CD4-positive, alpha-beta T cell treated with Interleukin-2 at 100 ng/mL for 4 hours (primary cell): ENCODE measurements around the gene CFAP20DC.
A peak's percentile ranks its signal among the peaks of the same experiment; 100 is the strongest.
"Not testable (repeated sequence)": the region's sequence is repeated elsewhere in the genome, so short reads cannot be mapped to it uniquely, and the experiment has no call there.

Source experiments
- DNase-seq: peaks from one replicate; pipeline ENCODE4 v3.0.0-alpha.2; 2020; ENCODE audit warnings: low spot score

CFAP20DC gene

DNA sequence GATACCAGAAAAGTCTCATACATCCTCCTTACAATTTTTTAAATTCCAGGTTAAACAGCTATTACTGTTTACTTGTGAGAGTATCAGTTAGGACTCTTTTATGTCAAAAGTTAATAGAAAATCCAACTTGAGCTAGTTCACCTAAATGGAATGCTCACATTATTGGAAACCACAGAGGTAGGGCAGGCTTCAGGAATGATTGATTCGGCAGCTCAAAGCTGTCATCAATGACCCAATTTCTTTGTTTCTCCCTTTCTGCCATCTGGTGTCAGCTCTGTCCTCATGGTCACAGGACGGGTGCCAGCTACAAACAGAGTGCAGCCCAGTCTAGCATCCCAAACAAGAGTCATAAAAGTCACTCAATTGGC is 32.2 kb downstream of the CFAP20DC start:
- DNase-seq = no peak

- no peak for DNase-seq
Observed at GRCh38 chr3:59016930-59017616, 32.8 kb downstream of the CFAP20DC start.

DNA sequence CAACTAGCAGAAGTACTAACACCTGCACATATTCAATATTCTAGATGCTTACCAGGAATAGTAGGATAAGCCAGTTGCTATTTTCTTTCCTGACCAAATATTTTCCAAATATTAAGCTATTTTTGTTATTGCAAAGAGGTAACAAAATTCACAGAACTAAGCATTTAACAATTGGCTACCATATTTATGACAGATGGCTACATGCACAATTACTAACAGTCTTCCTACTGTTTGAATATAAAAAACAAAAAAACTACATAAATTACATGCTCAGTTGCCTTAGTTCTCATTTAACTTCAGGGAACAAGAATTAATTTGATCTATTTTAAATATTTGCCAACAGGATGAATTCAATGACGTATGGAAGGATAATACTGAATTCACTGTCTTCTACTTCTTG is 36.2 kb downstream of the CFAP20DC start:
- DNase-seq = no peak

DNA sequence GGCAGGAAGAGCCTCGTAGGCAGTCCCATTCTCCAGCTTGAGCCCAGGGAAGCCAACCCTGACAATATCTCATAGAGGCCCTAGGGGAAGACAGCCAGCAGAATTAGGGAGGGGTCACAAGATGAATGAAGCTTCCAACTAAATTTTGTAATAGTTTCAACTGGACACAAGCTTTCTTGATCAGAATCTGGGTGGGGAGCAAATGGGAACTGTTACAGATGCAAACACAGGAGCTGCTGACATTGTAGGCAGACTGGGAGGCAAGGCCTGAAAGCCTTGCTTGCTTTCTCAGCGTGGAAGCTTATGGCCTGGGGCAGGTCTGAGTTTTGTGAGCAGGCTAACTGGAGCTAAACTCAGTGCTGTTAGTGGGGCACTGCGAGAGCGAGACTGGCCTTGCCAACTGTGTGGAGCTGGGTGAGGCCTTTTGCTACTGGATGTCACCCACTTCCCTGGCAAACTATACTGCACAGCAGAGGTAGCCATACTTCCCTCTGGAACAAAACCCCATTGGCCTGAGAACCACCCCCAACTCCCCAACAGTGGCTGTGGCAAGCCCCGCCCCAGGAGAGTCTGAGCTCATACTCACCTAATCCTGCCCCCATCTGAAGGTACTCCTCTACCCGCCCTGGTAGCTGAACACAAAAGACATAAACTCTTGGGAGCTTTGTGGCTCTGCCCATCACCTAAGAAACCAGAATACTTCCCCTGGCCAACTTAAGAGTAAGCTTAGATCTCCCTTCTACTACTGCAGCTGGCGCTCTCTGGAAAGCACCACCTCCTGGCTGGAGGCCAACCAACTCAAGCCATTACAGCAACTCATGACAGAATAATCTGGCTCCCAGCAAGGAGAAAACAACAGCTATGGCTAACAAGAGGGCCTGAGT is 42.9 kb downstream of the CFAP20DC start:
- no peak for DNase-seq

DNA sequence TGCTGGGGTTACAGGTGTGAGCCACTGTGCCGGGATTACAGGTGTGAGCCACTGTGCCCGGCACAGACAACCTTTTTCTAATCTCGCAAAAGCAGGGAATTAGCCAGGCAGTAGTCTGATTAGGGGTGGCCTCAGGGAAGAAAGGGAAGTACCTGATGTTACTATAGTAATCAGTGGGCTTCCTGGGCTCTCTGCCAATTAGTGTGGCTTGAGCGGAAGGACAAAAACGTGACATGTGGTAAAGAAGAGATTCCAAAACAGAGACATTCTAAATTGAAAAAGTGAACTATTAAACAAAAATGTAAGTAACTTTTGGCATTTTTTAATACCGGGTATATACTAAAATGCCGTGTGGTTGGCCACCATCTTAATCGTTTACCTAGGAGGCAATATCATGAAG is 48.1 kb downstream of the CFAP20DC start:
- DNase-seq = no peak

DNA sequence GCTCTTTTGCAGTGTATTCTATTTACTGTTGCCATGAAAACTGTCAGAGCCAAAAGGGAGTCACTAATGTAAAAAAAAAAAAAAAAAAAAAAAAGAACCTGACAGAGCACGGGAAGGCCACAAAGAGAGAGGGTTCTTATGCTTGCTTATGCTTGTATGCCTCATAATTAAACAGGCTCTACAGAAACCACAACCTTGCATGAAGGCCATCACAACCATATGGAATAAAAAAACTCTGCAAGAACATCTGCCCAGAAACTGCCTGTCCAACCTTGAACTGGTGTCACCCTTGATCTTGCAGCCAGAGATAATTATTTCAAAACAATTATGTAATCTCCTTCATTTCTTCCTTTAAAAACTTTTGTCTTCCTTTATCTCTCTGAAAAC is 50.1 kb downstream of the CFAP20DC start:
- DNase-seq = no peak

DNA sequence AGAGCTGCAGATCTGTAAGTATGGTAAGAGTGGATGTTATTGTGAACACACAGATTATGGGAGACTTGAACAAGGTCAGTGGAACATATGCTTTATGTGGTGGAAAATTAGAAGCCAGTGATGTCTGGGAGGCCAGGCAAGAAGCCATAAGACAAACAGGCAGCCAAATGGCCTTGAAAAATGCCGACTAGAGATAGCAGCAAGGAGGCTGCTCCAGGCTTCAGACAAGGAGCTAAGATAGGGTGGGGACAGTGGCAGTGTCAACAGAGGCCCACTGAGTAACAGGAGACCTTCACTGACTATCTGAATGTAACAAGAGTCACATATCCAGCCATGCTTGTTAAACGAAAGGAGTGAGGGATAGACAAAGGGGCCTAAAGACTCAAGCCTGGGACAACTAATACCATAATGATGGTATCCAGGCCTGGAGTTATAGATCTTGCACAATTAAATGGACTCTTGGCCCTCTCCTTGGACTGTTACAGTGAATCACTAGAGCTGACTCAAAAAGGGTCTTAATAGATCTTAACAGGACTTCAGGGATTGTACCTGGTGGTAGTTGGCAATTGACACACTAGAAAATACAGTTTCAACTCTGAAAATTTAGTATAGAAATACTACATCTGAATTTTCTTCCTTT is 50.6 kb downstream of the CFAP20DC start:
- no peak for DNase-seq

GRCh38 chr3:58998476-58999117 is 51.2 kb downstream of the CFAP20DC start:
- no peak for DNase-seq

- no peak for DNase-seq
Observed at GRCh38 chr3:58996730-58997129, 53.1 kb downstream of the CFAP20DC start.

DNA sequence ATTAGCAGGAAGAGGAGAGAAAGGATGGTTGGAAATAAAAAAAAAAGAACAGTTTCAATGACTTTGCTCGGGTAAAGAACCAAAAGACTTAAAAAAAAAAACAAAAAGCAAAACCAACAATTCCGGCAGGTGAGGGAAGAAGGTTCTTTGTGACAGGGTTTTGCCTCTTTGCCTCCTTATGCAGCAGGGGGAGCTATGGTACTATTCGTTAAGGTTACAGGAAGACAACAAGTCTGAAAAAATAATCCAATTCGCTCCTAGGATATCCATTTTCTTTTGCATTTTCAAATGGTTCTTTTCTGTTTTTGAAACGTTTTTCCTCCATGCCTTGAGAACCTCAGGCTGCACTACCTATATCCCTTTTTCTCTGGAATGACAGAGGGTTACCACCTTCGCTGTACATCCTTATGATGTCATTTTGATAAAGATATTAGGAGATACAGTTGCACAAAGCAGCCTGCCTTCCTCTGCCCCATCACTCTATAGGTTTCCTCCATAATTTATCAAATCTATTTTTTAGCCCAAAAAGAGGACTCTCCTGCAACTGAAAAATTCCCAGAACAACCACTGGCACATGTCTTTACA is 55.0 kb downstream of the CFAP20DC start:
- DNase-seq = peak; percentile 50

DNA sequence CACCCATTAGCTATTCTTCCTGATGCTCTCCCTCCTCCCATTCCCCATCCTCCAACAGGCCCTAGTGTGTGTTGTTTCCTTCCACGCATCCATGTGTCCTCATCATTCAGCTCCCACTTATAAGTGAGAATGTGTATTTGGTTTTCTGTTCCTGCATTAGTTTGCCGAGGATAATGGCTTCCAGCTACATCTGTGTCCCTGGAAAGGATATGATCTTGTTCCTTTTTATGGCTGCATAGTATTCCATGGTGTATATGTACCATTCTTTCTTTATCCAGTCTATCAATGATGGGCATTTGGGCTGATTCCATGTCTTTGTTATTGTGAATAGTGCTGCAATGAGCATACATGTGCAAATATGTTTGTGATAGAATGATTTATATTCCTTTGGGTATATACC is 56.3 kb downstream of the CFAP20DC start:
- DNase-seq = no peak

DNA sequence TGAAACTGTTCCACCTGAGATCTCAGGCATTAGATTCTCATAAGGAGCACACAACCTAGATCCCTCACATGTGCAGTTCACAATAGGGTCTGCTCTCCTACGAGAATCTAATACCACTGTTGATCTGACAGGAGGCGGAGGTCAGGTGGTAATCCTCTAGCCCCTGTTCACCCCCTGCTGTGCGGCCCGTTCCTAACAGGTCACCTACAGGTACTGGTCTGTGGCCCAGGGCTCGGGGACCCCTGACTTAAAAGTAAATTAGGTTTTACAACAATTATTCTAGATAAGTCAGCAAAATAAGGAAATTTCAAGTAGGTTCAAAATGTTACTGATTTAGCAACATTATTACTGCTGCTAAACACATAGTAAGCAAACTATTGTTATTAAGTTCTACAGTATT is 58.2 kb downstream of the CFAP20DC start:
- no peak for DNase-seq

DNA sequence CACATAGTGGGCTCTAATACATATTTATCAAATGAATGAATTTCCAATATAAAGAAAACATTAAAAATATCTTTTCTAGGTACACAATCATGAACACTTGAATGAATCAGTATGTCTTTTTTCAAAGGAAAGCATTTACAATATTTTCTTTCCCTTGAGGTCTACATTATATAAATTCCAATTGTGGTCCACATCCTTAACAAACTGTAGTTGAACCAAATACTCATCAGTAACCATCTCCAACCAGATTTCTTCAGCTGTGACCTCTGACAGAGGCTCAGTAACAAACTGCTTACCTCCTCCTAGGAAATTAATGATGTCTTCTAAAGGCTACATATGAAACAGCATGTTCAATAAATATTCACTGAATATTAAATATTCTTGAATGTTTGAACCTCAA is 58.8 kb downstream of the CFAP20DC start:
- DNase-seq = no peak

- no peak for DNase-seq
Observed at GRCh38 chr3:58989955-58990354, 59.9 kb downstream of the CFAP20DC start.

DNA sequence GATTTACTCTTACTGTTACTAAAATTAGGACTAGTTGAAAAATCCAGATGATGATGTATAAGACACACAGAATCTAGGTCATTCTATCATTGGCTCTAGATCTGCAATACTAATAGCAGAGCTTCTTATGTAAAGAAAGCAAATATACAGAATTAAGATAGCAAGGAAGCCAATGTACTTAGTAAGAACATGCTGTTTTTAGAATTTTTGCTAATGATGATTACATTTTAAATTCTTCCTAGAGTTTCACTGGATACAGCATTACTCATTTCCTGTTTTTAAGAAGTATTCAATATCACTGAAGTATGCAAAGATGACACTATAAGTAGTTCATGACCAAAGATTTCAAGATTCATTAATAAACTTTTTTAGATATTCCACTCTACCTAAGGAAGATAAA is 60.7 kb downstream of the CFAP20DC start:
- no peak for DNase-seq

DNA sequence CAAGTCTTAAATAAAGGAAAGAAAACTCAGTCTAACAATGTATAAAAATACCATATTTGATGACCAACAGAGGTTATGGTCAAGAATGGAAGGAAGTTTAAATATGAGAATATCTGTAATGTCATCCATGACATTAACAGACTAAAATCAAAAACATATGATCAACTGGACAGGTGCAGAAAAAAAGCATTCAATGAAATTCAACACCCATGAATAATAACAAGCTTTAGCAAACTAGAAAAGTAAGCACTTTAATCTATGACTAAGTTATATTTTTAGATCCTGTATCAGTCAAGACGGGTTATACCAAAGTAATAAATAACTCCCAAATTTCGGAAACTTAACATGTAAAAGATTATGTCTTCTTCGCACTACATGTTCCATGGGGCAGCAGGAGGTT is 61.8 kb downstream of the CFAP20DC start:
- DNase-seq = no peak

DNA sequence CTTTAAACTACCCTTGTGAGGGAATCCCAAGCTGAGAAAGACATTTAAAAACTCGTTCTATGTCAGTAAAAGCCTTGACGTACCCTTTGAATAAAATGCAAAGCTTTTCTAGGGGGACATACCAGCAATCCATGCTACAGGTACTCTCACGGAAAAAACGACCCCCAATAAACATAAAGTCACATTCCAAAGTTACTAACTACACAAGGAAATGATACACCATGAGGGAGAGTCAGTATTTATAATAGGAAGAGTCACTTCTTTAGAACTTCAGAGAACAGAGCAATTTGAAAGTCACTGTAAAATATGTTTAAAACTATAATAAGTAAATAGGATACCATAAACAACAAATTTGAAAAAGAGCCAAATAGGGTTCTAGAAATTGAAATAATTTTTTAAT is 63.2 kb downstream of the CFAP20DC start:
- DNase-seq = no peak

DNA sequence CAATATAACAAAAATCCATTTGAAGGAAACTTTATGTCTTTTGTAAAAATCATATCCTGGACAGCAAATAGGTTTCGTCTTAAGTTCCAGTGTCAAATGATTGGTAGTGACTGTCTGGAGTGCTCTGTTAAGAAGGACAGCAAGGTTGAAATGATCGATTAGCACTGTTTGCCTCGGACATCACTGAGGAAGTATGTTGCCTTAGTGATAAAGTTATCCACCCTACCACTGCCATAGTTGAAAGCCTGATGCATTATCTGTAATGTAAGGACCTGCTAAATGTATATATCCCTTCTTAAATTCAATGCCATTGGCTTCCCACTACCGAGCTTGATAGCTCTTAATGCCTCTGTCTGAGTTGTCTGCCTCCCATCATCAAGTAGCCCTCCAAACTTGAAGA is 70.0 kb downstream of the CFAP20DC start:
- no peak for DNase-seq

DNA sequence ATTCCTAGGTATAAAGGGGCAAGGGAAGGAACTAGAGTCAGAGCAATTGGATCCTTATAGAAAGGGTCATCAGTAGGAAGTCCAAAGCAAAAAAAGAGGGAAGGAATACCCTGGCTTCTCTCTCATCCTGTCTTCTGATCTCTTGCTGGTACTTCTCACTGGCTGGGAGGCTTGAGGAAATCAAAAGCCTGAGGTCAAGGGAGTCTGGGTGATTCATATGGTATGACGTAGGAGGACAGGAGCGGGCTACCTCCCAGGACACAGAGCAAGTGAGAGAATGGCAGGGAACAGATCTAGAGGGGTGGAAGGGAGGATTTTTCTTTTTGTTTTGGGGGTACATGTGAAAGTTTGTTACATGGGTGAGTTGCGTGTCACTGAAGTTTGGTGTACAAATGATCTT is 76.0 kb downstream of the CFAP20DC start:
- no peak for DNase-seq

GRCh38 chr3:58967866-58968265 is 82.0 kb downstream of the CFAP20DC start:
- not testable (repeated sequence) for DNase-seq

GRCh38 chr3:58965865-58966264 is 84.0 kb downstream of the CFAP20DC start:
- DNase-seq = no peak

DNA sequence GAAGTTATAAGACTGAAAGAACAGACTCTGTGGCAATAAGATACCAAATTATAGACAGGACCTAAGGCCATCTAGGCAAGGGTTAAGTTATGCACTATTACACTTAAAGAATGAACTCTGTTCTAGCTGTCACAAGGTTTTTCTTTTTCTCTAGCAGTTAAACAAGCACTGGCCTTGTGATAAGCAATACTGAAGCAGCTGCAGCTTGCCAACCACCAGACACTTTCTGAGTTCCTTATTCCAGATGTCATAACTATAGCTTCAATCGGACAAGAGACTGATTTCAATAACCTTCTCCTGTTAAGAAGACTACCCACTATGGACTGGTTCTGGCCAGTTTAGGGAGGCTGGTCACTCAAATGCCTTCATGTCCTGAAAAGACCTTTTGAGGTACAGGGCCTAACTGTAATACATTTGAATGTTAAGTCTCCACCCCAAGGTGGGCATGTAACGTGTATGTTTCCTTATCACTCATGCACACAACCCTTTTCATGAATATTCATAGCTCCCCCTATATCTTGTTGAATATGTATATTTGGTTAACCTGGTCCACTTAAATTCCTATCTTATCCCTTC is 85.8 kb downstream of the CFAP20DC start:
- no peak for DNase-seq
